ENCODE measurements around the gene LCK. TPM values are rescaled to one million over a fixed set of nuclear protein-coding genes. Genes with fewer than 3 reads are reported as not detected.
"Not testable (repeated sequence)": the region's sequence is repeated elsewhere in the genome, so short reads cannot be mapped to it uniquely, and the experiment has no call there.

Gene LCK
- total RNA-seq, 4 donors from 2014 or later: 0.26 to 3.9 (median 1.4) TPM

GRCh38 chr1:32275424-32275823 lies 24.4 kb downstream of the LCK start:
- H3K4me3 ChIP-seq: no peak overlapping the region
- WGBS: 14% methylated on average over 20 of the region's 41 CpGs
- peaks cover 3% of the 10 kb centered on the region for H3K4me1 ChIP-seq
- no peaks in the 10 kb centered on the region for H3K36me3 ChIP-seq
- peaks cover 22% of the 10 kb centered on the region for H3K27me3 ChIP-seq
- no peak overlapping the region for H3K27ac ChIP-seq
- TF ChIP-seq EP300 (IDR thresholded peaks at IDR 0.05) (no peak), POLR2AphosphoS5 (IDR thresholded peaks at IDR 0.05) (no peak), POLR2A (IDR thresholded peaks at IDR 0.05) (no peak), CTCF (IDR thresholded peaks at IDR 0.05) (no peak)
- no peaks in the 10 kb centered on the region for H3K9me3 ChIP-seq
- DNase-seq (ENCODE audit: low spot score in 2 of 2): peak in 1 of 2 donors; percentile 61

GRCh38 chr1:32276032-32276782 lies 25.1 kb downstream of the LCK start:
- peak in 1 of 2 donors; percentile 61 for DNase-seq (ENCODE audit: low spot score in 2 of 2)
- no peaks in the 10 kb centered on the region for H3K36me3 ChIP-seq
- no peaks in the 10 kb centered on the region for H3K9me3 ChIP-seq
- H3K27me3 ChIP-seq: peaks cover 22% of the 10 kb centered on the region
- TF ChIP-seq EP300 (IDR thresholded peaks at IDR 0.05) (no peak), CTCF (IDR thresholded peaks at IDR 0.05) (no peak), POLR2AphosphoS5 (IDR thresholded peaks at IDR 0.05) (no peak), POLR2A (IDR thresholded peaks at IDR 0.05) (no peak)
- WGBS: 85% methylated on average over 27 of the region's 30 CpGs
- no peak overlapping the region for H3K4me3 ChIP-seq
- peaks cover 3% of the 10 kb centered on the region for H3K4me1 ChIP-seq
- no peak overlapping the region for H3K27ac ChIP-seq

GRCh38 chr1:32284777-32285176 lies 33.7 kb downstream of the LCK start:
- not testable (repeated sequence) for H3K9me3 ChIP-seq; H3K36me3 ChIP-seq; H3K27me3 ChIP-seq; H3K4me1 ChIP-seq; DNase-seq (ENCODE audit: low spot score in 2 of 2); H3K27ac ChIP-seq; H3K4me3 ChIP-seq
- 95% methylated on average over 8 of the region's 8 CpGs for WGBS

GRCh38 chr1:32285658-32286057 lies 34.6 kb downstream of the LCK start:
- no peaks in the 10 kb centered on the region for H3K27me3 ChIP-seq
- no peak for TF ChIP-seq POLR2A (IDR thresholded peaks at IDR 0.05)
- TF ChIP-seq EP300 (IDR thresholded peaks at IDR 0.05): no peak
- TF ChIP-seq POLR2AphosphoS5 (IDR thresholded peaks at IDR 0.05): no peak
- TF ChIP-seq CTCF (IDR thresholded peaks at IDR 0.05): no peak
- DNase-seq (ENCODE audit: low spot score in 2 of 2): no peak
- H3K4me1 ChIP-seq: peaks cover under 1% of the 10 kb centered on the region
- H3K9me3 ChIP-seq: no peaks in the 10 kb centered on the region
- no peaks in the 10 kb centered on the region for H3K36me3 ChIP-seq
- no peak overlapping the region for H3K4me3 ChIP-seq
- 88% methylated on average over 2 of the region's 3 CpGs for WGBS
- no peak overlapping the region for H3K27ac ChIP-seq

- Histone ChIP-seq H3K4me1 (peaks cover 9% of the 10 kb centered on the region), H3K36me3 (no peaks in the 10 kb centered on the region), H3K27ac (no peak overlapping the region), H3K4me3 (no peak overlapping the region), H3K27me3 (no peaks in the 10 kb centered on the region), H3K9me3 (no peaks in the 10 kb centered on the region)
- DNase-seq (ENCODE audit: low spot score in 2 of 2): no peak
- WGBS: 86% methylated on average over 4 of the region's 4 CpGs
- TF ChIP-seq EP300 (IDR thresholded peaks at IDR 0.05) (no peak), CTCF (IDR thresholded peaks at IDR 0.05) (no peak), POLR2A (IDR thresholded peaks at IDR 0.05) (no peak), POLR2AphosphoS5 (IDR thresholded peaks at IDR 0.05) (no peak)
These were observed 35.7 kb downstream of the LCK start for GRCh38 chr1:32286763-32287162.
